GM13976 (cell line): ENCODE results near the gene ATP13A4.

Experiments used
- DNase-seq: peaks from one replicate; pipeline ENCODE4 v3.0.0; 2012; ENCODE audit warnings: low spot score
- CTCF ChIP-seq: IDR thresholded peaks from 2 replicates; pipeline ENCODE4 v1.5.1; 2012; ENCODE audit warnings: borderline replicate concordance, mild to moderate bottlenecking; ENCODE audit not compliant: insufficient read depth; ENCODE audit errors: extremely low read depth, missing control alignments, control extremely low read depth
- in situ Hi-C: fragments of 300-500 bp; cut with MboI; formaldehyde crosslinking; loops from one replicate; pipeline ENCODE4 v1.12.0; 2022; ENCODE audit warnings: low sequenced_read_pairs, mixed read lengths, inconsistent platforms; ENCODE audit not compliant: unreplicated experiment

Gene ATP13A4

DNA sequence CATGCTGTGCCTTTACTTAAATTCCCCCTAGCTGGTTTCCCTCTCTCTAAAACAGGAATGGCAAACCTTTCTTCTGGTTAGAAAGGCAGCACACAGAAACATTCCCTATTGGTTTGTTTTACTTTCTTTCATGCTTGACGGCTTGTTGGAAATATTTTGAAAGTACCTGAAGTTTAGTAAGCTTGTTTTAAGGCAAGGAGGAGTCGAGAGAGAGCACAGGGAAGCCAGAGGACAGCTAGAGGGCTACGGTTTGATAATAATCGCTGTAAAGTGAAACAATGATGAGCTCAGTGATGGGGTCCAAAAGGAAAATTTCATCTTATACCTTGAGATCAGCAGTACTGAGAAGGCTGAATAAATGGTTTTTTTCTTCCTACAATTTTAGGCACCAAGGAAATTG, 64.1 kb downstream of the ATP13A4 start:
- TF ChIP-seq CTCF: no peak
- in situ Hi-C loops: no loop called here

GRCh38 chr3:193489949-193490348, 64.7 kb downstream of the ATP13A4 start:
- no peak for DNase-seq
- TF ChIP-seq CTCF: no peak
- in situ Hi-C loops: no loop called here

More for the DNA sequence above, 64.1 kb downstream of the ATP13A4 start:
- DNase-seq: no peak

DNA sequence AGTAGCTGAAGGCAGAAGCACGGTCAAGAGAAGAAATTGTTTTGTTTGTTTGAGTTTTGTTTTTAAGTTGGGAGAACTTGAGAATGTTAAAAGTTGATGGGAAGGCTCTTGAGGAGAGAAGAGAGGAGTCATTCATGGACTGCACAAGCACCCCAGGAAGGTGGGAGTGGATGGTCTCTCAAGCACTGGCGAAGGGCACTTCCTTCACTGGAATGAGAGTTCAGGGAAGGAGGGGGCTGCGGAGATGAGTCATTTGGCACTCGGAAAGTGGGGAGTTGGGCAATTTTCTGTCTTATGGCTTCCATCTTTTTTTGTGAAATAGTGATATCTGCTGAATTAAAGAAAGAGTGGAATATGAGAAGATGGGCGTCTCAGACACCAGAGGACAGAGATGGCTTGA, 66.0 kb downstream of the ATP13A4 start:
- in situ Hi-C loops: no loop called here
- DNase-seq: no peak
- TF ChIP-seq CTCF: no peak

GRCh38 chr3:193483988-193484539, 70.6 kb downstream of the ATP13A4 start:
- in situ Hi-C loops: no loop called here
- no peak for DNase-seq
- no peak for TF ChIP-seq CTCF

- TF ChIP-seq CTCF: no peak
- DNase-seq: no peak
- in situ Hi-C loops: no loop called here
Observed at GRCh38 chr3:193481436-193481835, 73.3 kb downstream of the ATP13A4 start.

DNA sequence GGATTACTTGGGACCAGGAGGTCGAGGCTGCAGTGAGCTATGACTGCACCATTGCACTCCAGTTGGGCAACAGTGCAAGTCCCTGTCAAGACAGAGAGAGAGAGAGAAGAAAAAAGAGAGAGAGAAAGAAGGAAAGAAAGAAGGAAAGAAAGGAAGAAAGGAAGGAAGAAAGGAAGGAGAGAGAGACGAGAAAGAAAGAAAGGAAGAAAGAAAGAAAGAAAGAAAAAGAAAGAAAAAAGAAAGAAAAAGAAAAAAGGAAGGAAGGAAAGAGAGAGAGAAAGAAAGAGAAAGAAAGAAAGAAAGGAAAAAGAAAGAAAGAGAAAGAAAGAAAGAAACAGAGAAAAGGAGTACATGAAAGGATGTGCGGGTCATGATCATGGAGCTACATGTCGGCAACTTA, 80.2 kb downstream of the ATP13A4 start:
- no peak for DNase-seq
- no peak for TF ChIP-seq CTCF
- in situ Hi-C loops: loop anchor here (25.0 kb wide), 1 partner anchor 662 kb away; no protein-coding TSS in a partner anchor
